HCT116 (cell line): ENCODE results near the gene RNF114. TPM values are rescaled to one million over a fixed set of nuclear protein-coding genes. Genes with fewer than 3 reads are reported as not detected.

ENCODE experiments used
- ATAC-seq: fragments of 200-7000 bp; cut with Tn5 transposase; 2 replicates; pipeline ENCODE4 v1.9.1; 2020; ENCODE audit warnings: mild to moderate bottlenecking, moderate library complexity
- BruUV-seq: library from RNA; stranded (reverse); fragments of 400-500 nt; replicated peaks from 2 replicates; lab custom pipeline; 2021; lab: Mats Ljungman, UMichigan
- CTCF ChIA-PET: fragments of 300-600 bp; sonication (Branson Sonifier 250); formaldehyde crosslinking; loops from one replicate; lab custom pipeline; 2021; ENCODE audit warnings: antibody characterized with exemption; lab: Charles Lee
- POLR2A ChIA-PET: fragments of 300-600, 350-600 bp; sonication (Branson Sonifier 250); formaldehyde crosslinking; loops from one replicate; lab custom pipeline; 2021; ENCODE audit warnings: antibody characterized with exemption; lab: Charles Lee
- RAD21 ChIA-PET, 2 experiments: fragments of 300-600 bp; sonication (Branson Sonifier 250); formaldehyde crosslinking; loops; one replicate each; lab custom pipeline; 2023; ENCODE audit warnings: low total read pairs in 2 of 2; ENCODE audit not compliant: uncharacterized antibody in 2 of 2, unreplicated experiment in 2 of 2, low non-redundant PET in 1 of 2; lab: Charles Lee
- DNase-seq: peaks from one replicate; pipeline ENCODE4 v3.0.0-alpha.2; 2010; ENCODE audit warnings: low read depth, low spot score
- H2AFZ ChIP-seq: fragments of 200-600 bp; shearing (Covaris generic), sonication (generic); 2 replicates; pipeline ENCODE4 v1.6.1; 2017; ENCODE audit warnings: low read depth, mixed run types, mixed read lengths, antibody characterized with exemption, low read length; ENCODE audit not compliant: poor library complexity, severe bottlenecking
- H3K27ac ChIP-seq: 2 replicates; pipeline ENCODE4 v1.5.1; 2012; ENCODE audit warnings: low read depth, low read length
- H3K27me3 ChIP-seq: fragments of 200-600 bp; sonication (generic); 2 replicates; pipeline ENCODE4 v1.6.1; 2016; ENCODE audit warnings: mixed run types, low read length, mixed read lengths; ENCODE audit not compliant: insufficient read depth
- H3K36me3 ChIP-seq, 2 experiments: fragments of 200-500 bp in 1 of 2; fragments of 200-600 bp in 1 of 2; sonication (Bioruptor generic) in 1 of 2; sonication (generic) in 1 of 2; 2 replicates each; pipeline versions ENCODE4 v1.5.1 to v1.6.1; 2014 to 2016; ENCODE audit warnings: low read length in 2 of 2, inconsistent platforms in 1 of 2, mixed read lengths in 1 of 2, mixed run types in 1 of 2; ENCODE audit not compliant: insufficient read depth in 2 of 2, control insufficient read depth in 1 of 2
- H3K4me1 ChIP-seq, 2 experiments: fragments of 200-600 bp in 1 of 2; sonication (generic) in 1 of 2; 2 replicates each; pipeline versions ENCODE4 v1.5.1 to v1.6.1; 2012 to 2017; ENCODE audit warnings: low read length in 2 of 2, inconsistent platforms in 1 of 2, mild to moderate bottlenecking in 1 of 2, mixed read lengths in 1 of 2, mixed run types in 1 of 2, moderate library complexity in 1 of 2; ENCODE audit not compliant: insufficient read depth in 2 of 2, control insufficient read depth in 1 of 2
- H3K4me2 ChIP-seq: fragments of 200-600 bp; sonication (generic); 2 replicates; pipeline ENCODE4 v1.6.1; 2017; ENCODE audit warnings: mixed run types, low read length, mixed read lengths
- H3K4me3 ChIP-seq, 2 experiments: fragments of 200-600 bp in 1 of 2; sonication (generic) in 1 of 2; replicated peaks in 1 of 2; 2 replicates each; pipeline ENCODE4 v1.5.1; 2011 to 2016; ENCODE audit warnings: low read length in 2 of 2, control low read depth in 1 of 2, low read depth in 1 of 2, mild to moderate bottlenecking in 1 of 2, mixed read lengths in 1 of 2, mixed run types in 1 of 2
- H3K79me2 ChIP-seq: fragments of 200-600 bp; sonication (generic); 2 replicates; pipeline ENCODE4 v1.6.1; 2017; ENCODE audit warnings: mild to moderate bottlenecking, mixed run types, low read length, moderate library complexity, mixed read lengths; ENCODE audit not compliant: insufficient read depth
- H3K9ac ChIP-seq: fragments of 200-600 bp; sonication (generic); 2 replicates; pipeline ENCODE4 v1.6.1; 2016; ENCODE audit warnings: low read length, mixed read lengths
- H3K9me2 ChIP-seq: fragments of 200-600 bp; sonication (generic), shearing (Covaris generic); 2 replicates; pipeline ENCODE4 v1.6.1; 2017; ENCODE audit warnings: mixed run types, mild to moderate bottlenecking, moderate library complexity; ENCODE audit not compliant: insufficient read depth
- H3K9me3 ChIP-seq, 2 experiments: fragments of 200-500 bp in 1 of 2; fragments of 200-600 bp in 1 of 2; sonication (Bioruptor generic) in 1 of 2; sonication (generic) in 1 of 2; 2 replicates each; pipeline ENCODE4 v1.6.1; 2014 to 2017; ENCODE audit warnings: low read length in 2 of 2, mixed read lengths in 2 of 2, inconsistent platforms in 1 of 2, low read depth in 1 of 2, mild to moderate bottlenecking in 1 of 2, mixed run types in 1 of 2, moderate library complexity in 1 of 2; ENCODE audit not compliant: control insufficient read depth in 1 of 2, insufficient read depth in 1 of 2
- H4K20me1 ChIP-seq: fragments of 200-600 bp; sonication (generic), shearing (Covaris generic); 2 replicates; pipeline ENCODE4 v1.6.1; 2017; ENCODE audit warnings: mixed run types, mild to moderate bottlenecking, moderate library complexity; ENCODE audit not compliant: insufficient read depth
- CBX3 ChIP-seq: IDR thresholded peaks from 2 replicates; pipeline ENCODE4 v1.6.1; 2012; ENCODE audit warnings: low read depth
- CEBPB ChIP-seq: IDR thresholded peaks from 2 replicates; pipeline ENCODE4 v1.6.1; 2012; ENCODE audit warnings: low read depth
- EZH2 ChIP-seq: fragments of 200-600 bp; sonication (generic); IDR thresholded peaks from 2 replicates; pipeline ENCODE4 v1.6.1; 2017; ENCODE audit warnings: antibody characterized with exemption, mixed run types
- EZH2phosphoT487 ChIP-seq: fragments of 200-600 bp; IDR thresholded peaks from 2 replicates; pipeline ENCODE4 v1.6.1; 2018; ENCODE audit warnings: antibody characterized with exemption, borderline replicate concordance
- FOSL1 ChIP-seq: IDR thresholded peaks from 2 replicates; pipeline ENCODE4 v1.6.1; 2012; ENCODE audit warnings: low read depth
- POLR2A ChIP-seq: IDR thresholded peaks from 2 replicates; pipeline ENCODE4 v1.7.0; 2011; ENCODE audit warnings: borderline replicate concordance; ENCODE audit not compliant: insufficient read depth, insufficient read length; ENCODE audit errors: extremely low read depth
- RAD21 ChIP-seq: IDR thresholded peaks from 2 replicates; pipeline ENCODE4 v1.6.1; 2012; ENCODE audit warnings: low read depth, mild to moderate bottlenecking
- SIN3A ChIP-seq: IDR thresholded peaks from 2 replicates; pipeline ENCODE4 v1.6.1; 2012; ENCODE audit warnings: low read depth
- SP1 ChIP-seq: IDR thresholded peaks from 2 replicates; pipeline ENCODE4 v1.6.1; 2012; ENCODE audit warnings: low read depth
- SRF ChIP-seq: IDR thresholded peaks from 2 replicates; pipeline ENCODE4 v1.6.1; 2012; ENCODE audit warnings: low read depth
- TCF7L2 ChIP-seq: IDR thresholded peaks from 2 replicates; pipeline ENCODE4 v1.7.0; 2011; ENCODE audit warnings: borderline replicate concordance, inconsistent platforms; ENCODE audit not compliant: insufficient read depth, insufficient read length; ENCODE audit errors: extremely low read depth
- YY1 ChIP-seq: IDR thresholded peaks from 2 replicates; pipeline ENCODE4 v1.6.1; 2011; ENCODE audit warnings: low read length, low read depth, moderate library complexity, mild to moderate bottlenecking; ENCODE audit not compliant: insufficient replicate concordance; ENCODE audit errors: extremely low read depth
- intact Hi-C: fragments of 100-400 bp; cut with micrococcal nuclease; formaldehyde crosslinking; loops from 2 replicates; pipeline ENCODE4 v1.10.0; 2022
- total RNA-seq: library from RNA; stranded (reverse); gene quantifications from one replicate; pipeline ENCODE4 v1.2.1, GENCODE V29; 2021; ENCODE audit not compliant: unreplicated experiment
- TF ChIP-seq, protein P1 (sequence below): IDR thresholded peaks from 2 replicates; pipeline ENCODE4 v1.6.1; 2012; ENCODE audit warnings: low read depth
- TF ChIP-seq, protein P2 (sequence below): IDR thresholded peaks from 2 replicates; pipeline ENCODE4 v1.6.1; 2012

The RNF114 gene
- total RNA-seq, 1 experiment from 2014 or later: 66.8 TPM

DNA sequence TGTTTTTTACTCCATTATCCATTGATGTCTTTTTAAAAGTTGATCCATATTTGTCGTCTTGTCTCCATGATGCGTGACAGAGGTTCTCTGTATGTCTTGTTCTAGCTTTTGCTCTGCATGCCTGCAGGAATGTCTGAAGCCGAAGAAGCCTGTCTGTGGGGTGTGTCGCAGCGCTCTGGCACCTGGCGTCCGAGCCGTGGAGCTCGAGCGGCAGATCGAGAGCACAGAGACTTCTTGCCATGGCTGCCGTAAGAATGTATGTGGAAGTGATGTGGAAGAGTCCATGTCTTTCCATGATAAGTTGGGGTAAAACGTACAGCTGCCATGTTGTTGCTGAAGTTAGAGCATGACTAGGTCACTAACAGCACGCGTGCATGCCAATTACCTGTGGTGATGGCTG lies 5.3 kb downstream of the RNF114 start:
- no peak for TF ChIP-seq EZH2
- TF ChIP-seq CEBPB: no peak
- TF ChIP-seq FOSL1: no peak
- TF ChIP-seq SP1: no peak
- no peak for TF ChIP-seq RAD21
- TF ChIP-seq CBX3: no peak
- TF ChIP-seq, protein P1, sequence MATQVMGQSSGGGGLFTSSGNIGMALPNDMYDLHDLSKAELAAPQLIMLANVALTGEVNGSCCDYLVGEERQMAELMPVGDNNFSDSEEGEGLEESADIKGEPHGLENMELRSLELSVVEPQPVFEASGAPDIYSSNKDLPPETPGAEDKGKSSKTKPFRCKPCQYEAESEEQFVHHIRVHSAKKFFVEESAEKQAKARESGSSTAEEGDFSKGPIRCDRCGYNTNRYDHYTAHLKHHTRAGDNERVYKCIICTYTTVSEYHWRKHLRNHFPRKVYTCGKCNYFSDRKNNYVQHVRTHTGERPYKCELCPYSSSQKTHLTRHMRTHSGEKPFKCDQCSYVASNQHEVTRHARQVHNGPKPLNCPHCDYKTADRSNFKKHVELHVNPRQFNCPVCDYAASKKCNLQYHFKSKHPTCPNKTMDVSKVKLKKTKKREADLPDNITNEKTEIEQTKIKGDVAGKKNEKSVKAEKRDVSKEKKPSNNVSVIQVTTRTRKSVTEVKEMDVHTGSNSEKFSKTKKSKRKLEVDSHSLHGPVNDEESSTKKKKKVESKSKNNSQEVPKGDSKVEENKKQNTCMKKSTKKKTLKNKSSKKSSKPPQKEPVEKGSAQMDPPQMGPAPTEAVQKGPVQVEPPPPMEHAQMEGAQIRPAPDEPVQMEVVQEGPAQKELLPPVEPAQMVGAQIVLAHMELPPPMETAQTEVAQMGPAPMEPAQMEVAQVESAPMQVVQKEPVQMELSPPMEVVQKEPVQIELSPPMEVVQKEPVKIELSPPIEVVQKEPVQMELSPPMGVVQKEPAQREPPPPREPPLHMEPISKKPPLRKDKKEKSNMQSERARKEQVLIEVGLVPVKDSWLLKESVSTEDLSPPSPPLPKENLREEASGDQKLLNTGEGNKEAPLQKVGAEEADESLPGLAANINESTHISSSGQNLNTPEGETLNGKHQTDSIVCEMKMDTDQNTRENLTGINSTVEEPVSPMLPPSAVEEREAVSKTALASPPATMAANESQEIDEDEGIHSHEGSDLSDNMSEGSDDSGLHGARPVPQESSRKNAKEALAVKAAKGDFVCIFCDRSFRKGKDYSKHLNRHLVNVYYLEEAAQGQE: no peak
- no peak for TF ChIP-seq EZH2phosphoT487
- TF ChIP-seq YY1: no peak
- TF ChIP-seq, protein P2, sequence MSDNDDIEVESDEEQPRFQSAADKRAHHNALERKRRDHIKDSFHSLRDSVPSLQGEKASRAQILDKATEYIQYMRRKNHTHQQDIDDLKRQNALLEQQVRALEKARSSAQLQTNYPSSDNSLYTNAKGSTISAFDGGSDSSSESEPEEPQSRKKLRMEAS: no peak
- no peak for TF ChIP-seq TCF7L2
- TF ChIP-seq SIN3A: no peak
- no peak for TF ChIP-seq POLR2A
- no peak for TF ChIP-seq SRF
- Histone ChIP-seq H3K4me3 (no peak overlapping the region), H4K20me1 (no peaks in the 10 kb centered on the region; the same call in 1 of the 2 replicates), H3K27ac (no peak overlapping the region), H3K4me1 (peaks cover 8 to 17% of the 10 kb centered on the region in 2 experiments), H3K9ac (no peak overlapping the region), H3K79me2 (peaks cover 92% of the 10 kb centered on the region), H3K4me2 (no peak overlapping the region), H3K9me2 (no peaks in the 10 kb centered on the region), H3K9me3 (no peaks in the 10 kb centered on the region), H3K36me3 (peaks cover 33 to 36% of the 10 kb centered on the region in 2 experiments), H3K27me3 (no peaks in the 10 kb centered on the region), H2AFZ (no peak overlapping the region)
- CTCF ChIA-PET: no interaction called here
- RAD21 ChIA-PET: no interaction called here
- no TSS peak for BruUV-seq
- ATAC-seq: no peak
- DNase-seq: no peak
- intact Hi-C loops: no loop called here
- POLR2A ChIA-PET: no interaction called here
